Measurements from ENCODE around the gene MEIS1.
"Not testable (repeated sequence)": the region's sequence is repeated elsewhere in the genome, so short reads cannot be mapped to it uniquely, and the experiment has no call there.

The MEIS1 gene

GRCh38 chr2:66478731-66479316 lies 43.9 kb downstream of the MEIS1 start:
- no peak overlapping the region for H3K4me3 ChIP-seq (ENCODE audit: low read depth, low read length)
- TF ChIP-seq CTCF (IDR thresholded peaks at IDR 0.05; ENCODE audit: low read depth, low read length), result no peak

GRCh38 chr2:66481100-66481549 lies 46.2 kb downstream of the MEIS1 start:
- H3K4me3 ChIP-seq (ENCODE audit: low read depth, low read length), result no peak overlapping the region
- TF ChIP-seq CTCF (IDR thresholded peaks at IDR 0.05; ENCODE audit: low read depth, low read length), result no peak

GRCh38 chr2:66485252-66485651 lies 50.3 kb downstream of the MEIS1 start:
- not testable (repeated sequence) for H3K4me3 ChIP-seq (ENCODE audit: low read depth, low read length)

GRCh38 chr2:66488946-66489345 lies 54.0 kb downstream of the MEIS1 start:
- no peak overlapping the region for H3K4me3 ChIP-seq (ENCODE audit: low read depth, low read length)
- TF ChIP-seq CTCF (IDR thresholded peaks at IDR 0.05; ENCODE audit: low read depth, low read length), result no peak

- no peak for TF ChIP-seq CTCF (IDR thresholded peaks at IDR 0.05; ENCODE audit: low read depth, low read length)
Observed at GRCh38 chr2:66489436-66489835, 54.5 kb downstream of the MEIS1 start.

GRCh38 chr2:66490588-66491001 lies 55.7 kb downstream of the MEIS1 start:
- H3K4me3 ChIP-seq (ENCODE audit: low read depth, low read length), result no peak overlapping the region
- TF ChIP-seq CTCF (IDR thresholded peaks at IDR 0.05; ENCODE audit: low read depth, low read length), result no peak

More at GRCh38 chr2:66489436-66489835, 54.5 kb downstream of the MEIS1 start:
- no peak overlapping the region for H3K4me3 ChIP-seq (ENCODE audit: low read depth, low read length)

- no peak for TF ChIP-seq CTCF (IDR thresholded peaks at IDR 0.05; ENCODE audit: low read depth, low read length)
- no peak overlapping the region for H3K4me3 ChIP-seq (ENCODE audit: low read depth, low read length)
Observed at GRCh38 chr2:66494708-66495107, 59.8 kb downstream of the MEIS1 start.

All from WI38 (cell line).